NCI-H510A (cell line): ENCODE data around the gene CDK6.

Experiments used
- DNase-seq: peaks from one replicate; lab custom pipeline; 2025; lab: John Stamatoyannopoulos, UW

Gene CDK6

DNA sequence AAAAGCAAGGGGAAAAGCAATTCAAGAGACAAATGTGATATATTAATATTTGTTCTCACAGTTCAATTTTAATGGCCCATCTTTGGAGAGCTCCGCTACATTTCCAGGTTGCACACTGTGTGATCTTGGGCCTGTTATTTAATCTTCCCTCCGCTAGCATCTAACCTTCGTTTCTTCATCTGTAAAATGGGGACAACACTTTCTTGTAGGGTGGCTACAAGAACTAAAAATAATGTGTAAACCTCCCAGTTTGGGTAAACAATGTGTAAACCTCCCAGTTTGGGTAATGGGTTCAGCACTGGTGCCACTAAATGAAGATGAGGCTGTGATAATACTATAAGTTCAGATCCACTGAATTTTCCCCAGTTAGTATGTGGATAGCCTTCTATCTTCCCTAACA lies 99.5 kb downstream of the CDK6 start:
- DNase-seq = no peak

DNA sequence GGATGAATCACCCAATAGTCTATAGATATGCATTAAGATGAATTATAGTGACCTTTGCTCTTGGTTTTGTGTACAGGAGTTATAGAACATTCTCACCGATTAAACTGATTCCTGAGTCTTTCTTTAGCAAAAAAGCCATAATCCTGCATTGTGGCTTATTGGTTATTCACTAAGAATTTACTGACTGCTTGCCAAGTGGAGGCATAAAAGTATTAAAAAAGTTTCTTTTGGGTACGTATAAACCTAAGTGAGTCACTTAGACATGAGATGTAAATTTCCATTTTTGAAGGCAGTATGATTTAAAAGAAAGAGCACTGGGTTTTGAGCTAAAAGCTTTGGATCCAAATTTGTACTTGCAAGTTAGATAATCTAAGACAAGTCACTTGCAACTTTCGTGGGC lies 100.7 kb downstream of the CDK6 start:
- no peak for DNase-seq

DNA sequence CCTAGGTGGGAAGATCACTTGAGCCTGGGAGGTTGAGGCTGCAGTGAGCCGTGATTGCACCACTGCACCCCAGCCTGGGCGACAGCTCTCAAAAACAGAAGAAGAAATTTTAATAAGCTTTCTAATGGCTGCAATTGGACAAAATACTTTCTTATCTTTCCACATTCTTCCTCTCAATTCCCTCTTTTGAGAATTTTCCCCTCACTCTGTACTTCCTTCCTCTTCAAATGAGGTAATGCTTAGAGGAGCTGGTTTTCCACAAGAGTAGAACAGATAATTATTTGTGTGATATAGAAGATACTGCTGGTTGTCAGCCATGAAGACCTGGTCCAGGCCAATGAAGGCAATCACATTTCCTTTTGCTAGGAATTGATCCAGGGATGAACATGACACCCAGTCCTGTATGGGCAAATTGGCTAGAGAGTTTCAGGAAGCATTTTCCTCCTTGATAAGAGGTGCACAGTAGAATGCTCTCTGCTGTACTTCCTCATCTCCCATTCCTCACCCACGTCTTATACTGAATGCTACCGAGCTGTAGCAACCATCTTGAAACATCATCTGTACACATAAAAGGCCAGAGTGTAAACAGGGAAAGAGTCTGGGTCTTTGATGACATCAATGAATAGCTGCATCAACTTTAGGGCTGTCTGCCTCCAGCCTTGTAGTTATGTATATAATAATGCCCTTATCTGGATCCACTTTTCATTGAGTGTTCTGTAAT lies 103.9 kb downstream of the CDK6 start:
- DNase-seq = no peak

DNA sequence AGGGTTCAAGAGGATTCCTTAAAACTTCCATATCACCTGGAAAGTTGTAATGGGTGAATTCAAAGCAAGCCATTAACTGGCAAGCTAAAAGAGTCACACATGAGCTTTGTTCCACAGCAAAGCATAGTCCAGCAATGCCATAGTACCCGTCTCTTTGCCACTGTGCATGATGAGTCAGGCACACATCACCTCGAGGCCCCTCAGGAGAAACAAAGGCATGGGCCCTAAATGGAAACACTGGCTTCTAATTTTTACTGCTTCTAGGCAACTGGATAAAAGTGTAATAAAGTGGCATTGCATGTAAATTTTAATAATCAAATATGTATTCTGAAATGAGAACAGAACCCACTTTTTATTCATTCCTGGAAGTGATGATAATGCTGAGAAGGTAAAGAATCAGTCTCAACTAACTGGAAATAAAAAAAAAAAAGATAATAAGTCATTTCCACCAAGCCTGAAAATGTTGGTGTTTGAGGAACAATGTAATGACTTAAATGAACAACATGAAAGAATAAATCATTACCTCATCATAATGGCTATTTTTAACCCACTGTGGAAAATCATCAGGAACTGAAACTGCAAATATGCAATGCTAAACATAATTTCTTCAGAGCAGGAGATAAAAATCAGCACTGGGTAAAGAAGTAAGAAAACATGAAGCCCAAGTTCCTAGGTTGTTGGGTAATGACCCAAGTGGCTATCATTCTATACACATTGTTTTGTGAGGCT lies 104.9 kb downstream of the CDK6 start:
- DNase-seq = no peak

DNA sequence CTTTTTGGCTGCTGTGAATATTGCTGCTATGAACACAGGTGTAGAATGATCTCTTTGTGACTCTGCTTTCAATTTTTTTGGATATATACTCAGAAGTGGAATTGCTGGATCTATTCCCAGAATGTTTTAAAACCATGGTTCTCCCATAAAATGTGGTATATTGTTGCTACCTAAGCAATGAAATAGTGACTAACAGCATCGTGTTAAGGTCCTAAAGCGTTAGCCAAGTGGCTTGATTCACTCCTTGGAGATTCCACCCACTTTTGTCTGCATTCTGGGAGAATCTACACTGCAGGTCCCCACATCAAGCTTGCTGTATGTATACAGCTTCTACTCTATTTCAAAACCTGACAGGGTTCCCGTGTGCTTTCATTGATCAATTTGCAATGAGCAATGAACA lies 105.6 kb downstream of the CDK6 start:
- DNase-seq = no peak

DNA sequence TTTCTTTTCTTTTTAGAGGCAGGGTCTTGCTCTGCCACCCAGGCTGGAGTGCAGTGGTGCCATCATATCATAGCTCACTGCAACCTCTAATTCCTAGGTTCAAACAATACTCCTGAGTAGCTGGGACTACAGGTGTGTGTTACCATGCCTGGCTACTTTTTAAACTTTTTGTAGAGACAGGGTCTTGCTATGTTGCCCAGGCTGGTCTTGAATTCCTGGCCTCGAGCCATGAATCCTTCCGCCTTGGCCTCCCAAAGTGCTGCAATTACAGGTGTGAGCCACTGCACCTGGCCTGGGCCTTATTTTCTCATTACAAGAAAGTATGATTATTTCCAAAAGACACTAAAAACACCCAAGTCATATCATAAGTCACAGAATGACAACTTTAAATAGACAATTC lies 106.6 kb downstream of the CDK6 start:
- no peak for DNase-seq

DNA sequence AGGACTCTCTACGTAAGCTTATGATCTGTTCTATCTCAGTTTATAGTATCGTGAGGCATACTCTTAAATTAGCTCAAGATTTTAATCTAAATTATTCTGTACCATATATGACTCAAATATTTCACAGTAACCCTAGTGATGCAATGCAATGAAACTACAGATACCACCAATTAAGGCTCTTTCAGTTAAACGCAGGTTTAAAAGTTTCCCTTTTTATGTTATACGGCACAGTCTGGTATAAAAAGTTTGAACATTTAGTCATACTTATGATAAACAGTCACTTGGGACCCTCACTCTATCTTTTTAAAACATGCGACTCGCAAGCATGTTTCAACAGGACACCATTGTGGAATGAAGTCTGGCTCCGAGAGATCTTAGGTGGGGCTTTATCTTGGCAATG lies 107.2 kb downstream of the CDK6 start:
- no peak for DNase-seq

DNA sequence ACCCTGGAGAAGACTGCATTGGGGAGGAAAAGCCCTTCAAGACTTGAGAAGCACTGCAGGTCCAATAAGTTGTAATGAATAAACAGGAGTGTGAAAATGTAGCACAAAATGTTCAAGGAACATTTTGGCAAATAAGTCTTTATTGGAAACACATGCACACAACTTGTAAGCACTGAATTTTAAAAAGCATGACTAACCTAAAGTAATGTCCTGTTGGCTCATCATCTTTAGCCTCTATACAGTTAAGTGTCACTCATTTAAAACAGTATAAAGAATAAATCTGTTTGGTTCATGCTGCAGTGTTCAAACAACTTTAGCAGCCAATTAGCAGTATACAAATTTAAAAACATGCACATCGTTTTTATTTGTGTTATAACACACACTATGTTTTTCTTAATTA lies 108.6 kb downstream of the CDK6 start:
- DNase-seq = no peak

DNA sequence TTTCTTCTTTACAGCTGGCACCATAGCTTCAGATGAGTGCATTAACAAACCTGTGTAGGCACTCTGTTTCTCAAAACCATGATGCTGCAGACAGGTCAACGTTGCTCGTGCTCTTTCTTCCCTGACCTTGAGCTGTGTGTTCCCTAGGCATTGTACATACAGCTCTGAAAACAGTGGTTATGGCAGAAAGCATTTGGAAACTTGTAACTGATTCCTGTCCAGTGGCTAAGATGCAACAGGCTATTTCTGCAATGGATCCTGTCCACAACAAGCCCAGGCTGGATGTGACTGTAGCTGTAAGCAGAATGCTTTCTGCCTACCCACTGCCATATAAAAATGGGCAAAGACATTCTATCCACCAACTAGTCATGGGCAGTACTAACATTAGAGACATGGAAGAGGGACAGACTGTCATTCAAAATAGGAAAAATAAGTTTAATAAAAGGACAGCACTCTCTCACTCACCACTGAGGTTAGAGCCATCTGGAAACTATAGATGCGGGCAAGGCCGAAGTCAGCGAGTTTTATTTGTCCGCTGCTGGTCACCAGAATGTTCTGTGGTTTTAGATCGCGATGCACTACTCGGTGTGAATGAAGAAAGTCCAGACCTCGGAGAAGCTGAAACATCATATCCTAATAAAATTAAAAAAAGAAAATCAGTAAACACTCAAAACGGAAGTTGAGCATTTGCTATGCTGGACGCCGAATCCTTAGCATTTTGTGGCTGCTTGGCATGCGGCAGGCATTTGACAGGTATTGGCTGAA lies 111.0 kb downstream of the CDK6 start:
- DNase-seq = no peak

DNA sequence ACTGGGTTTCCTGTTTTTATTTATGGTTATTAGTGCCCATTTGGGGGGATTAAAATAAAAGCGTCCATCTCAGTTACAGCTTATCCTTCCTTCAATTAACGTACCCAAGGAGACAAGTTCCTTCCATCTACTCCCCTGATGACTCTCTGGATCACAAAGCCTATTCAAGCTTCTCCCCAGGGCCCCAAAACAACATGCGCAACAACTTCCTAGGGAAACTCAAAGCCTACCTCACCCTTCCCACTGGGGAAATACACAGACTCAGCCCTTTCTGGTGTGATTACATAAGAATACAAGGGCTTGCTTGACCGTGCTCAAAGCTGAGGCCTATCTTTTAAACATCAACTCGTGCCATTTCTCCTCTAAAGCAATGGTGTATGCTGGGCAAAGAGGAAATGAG lies 112.4 kb downstream of the CDK6 start:
- no peak for DNase-seq

DNA sequence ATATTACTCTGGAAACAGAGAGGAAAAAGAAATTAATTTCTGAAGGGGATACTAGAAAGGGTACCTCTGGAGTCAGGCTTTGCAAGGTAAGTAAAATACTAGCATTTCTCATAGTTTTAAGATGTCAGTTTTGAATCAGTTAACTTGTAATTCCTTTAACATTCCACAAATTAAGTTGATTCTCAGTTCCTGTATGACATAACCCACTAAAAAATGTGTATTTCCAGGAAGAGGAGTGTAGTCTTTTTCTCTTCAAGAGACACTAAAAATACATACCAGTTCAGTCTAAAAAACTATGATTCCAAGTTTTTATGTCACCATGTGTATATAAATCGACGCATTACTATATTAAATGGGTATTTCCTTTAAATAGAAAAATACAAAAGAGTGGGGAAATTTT lies 113.2 kb downstream of the CDK6 start:
- DNase-seq = no peak

DNA sequence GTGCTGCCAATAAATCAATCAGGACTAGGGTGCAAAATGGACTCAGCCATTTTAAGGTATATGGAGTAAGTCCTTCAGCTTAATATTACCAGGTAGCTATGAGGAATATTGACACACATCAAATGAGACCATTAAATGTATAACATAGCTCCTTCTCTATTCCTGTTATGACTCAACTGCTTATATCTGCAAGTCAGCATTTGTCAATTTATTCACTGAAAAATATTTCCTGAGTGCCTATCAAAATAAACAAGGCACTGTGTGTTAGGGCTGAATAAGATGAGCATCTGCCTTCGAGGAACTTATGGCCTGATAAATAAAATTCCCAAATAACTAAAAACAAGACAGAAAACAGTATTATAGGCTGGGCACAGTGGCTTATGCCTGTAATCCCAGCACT lies 113.8 kb downstream of the CDK6 start:
- no peak for DNase-seq

DNA sequence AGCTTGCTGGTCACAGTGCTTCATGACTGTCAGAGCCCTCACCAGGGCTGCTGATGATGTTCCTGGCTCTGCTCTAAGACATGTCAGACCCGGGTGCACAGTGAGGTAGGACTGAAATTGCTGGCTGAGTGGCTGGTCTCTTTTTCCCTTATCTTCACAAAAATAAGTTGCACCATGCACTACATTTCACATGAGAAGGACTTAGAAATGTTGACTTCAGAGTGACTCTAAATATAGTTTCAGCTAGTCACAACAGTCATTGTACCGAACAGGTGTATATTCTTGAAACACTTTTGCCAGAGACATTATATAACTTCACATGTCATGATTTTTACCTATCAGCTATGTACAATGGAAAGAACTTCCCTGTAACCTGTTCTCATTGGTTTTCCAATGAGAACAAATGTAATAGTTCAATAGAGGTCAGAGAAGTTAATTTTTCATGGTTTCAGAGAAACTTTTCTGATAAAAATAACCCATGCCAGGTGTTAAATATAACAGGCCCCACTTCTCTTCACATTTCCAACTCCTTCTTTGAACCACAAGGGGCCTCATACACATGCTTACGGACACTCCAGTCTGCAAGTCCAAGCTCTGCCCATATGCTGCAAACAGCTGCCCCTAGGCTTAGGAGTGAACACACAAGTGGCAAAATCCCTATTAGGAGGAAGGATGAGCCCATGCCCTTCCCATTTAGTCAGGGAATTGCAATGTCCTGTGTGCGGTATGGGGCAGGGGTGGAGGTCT lies 115.6 kb downstream of the CDK6 start:
- no peak for DNase-seq

DNA sequence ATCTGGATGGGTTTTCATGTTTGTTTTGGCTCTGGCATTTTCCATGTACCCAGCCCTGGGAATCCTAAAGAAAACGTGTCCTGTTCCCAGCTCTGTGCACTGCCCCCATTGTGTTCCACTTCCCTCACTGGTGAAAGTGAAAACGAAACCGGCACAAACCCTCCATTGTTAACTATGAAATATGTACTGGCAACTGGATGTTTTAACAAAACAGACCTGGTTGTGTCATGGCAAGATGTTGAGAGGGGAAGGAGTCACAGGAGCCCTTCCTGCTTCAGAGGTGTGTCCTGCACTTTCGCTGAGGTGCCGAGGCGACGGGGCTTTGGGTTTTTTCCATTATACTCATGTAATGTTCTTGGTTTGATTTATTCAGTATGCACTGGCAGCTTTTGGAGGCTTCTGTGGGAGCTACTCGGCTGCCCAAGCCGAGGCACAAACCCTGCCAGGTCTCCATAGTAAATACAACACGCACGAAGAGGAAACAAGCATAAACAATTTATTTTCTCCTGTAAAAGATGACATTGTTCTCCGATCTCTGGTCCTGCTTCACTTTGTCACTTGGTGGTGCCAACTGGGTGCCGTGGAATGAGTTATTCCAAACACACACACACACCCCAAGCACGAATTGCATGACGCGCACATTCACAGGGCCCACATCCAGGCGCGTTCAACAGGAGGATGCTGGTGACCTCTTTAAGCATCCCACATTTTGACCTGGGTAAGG lies 118.2 kb downstream of the CDK6 start:
- DNase-seq = no peak

DNA sequence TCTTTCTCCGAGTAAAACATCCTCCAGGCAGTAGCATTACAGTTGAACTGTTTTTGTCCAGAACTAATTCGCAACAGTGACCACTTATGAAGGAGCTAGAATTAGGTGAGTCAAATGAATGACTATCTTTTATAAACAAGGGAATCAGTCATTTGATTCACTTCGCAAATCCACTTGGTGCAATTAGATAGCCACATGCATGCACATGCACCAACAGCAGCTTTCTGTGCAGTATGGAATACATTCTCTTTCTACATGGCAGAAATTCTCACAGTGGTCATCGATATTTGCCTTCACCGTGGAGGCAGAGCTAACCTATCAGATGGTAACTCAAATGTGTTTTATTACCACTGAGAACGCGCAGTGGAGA lies 118.8 kb downstream of the CDK6 start:
- no peak for DNase-seq

DNA sequence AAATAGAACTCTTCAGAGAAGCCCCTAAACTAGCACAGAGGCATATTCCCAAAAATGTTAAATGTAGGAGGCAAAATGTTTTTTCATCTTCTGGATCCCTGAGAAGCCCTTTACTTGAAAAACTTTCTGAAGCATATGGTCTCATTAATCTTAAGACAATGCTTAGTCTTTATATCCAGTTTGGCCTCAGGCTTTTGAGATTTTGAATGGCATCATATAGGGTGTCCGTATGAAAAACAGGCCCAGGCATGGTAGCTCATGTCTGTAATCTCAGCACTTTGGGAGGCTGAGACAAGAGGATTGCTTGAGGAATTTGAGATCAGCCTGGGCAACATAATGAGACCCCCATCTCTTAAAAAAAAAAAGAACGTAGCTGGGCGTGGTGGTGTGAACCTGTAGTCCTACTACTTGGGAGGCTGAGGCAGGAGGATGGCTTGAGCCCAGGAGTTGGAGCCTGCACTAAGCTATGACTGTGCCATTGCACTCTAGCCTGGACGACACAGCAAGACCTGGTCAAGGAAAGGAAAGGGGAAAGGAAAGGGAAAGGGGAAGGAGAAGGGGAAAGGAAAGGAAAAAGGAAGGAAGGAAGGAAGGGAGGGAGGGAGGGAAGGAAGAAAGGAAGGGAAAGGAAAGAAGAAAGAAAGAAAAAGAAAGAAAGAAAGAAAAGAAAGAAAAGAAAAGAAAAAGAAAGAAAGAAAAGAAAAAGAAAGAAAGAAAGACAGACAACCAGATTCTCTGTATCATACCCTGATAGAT lies 119.4 kb downstream of the CDK6 start:
- no peak for DNase-seq

DNA sequence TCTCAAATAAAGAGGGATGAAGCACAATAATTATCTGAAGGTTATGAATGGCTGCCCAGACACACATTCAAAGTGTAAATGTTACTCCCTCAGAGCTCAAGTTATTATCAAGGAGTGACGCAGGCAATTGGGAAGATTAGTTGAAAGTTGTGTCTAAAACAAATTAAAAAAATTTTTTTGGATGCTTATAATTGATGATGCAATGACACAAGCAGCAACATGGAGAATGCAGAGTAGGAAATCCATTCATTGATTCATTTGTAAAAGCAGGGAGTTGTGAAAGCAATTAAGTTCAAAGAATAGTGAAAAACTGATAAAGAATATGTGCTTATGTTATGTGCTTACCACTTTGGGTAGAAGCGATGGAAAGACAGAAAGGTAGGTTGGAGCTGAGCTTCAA lies 120.4 kb downstream of the CDK6 start:
- no peak for DNase-seq

DNA sequence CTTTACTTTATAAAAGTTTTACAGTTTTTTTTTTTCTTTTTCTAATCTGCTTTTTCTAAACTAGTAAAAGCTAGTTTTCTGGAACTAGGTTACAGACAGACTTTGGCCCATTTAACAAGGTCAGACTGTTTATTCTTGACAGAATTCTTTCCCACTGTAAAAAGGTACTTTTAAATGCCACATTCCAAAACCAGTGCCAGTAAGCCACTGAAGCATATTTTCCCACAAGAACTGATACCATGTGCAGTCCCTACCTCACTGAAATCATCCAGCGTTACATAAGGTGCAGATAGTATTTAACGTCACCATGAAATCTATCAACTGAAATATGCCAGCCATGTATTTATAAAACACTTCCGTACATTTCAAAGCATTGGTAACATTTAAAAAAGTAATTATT lies 121.6 kb downstream of the CDK6 start:
- no peak for DNase-seq

DNA sequence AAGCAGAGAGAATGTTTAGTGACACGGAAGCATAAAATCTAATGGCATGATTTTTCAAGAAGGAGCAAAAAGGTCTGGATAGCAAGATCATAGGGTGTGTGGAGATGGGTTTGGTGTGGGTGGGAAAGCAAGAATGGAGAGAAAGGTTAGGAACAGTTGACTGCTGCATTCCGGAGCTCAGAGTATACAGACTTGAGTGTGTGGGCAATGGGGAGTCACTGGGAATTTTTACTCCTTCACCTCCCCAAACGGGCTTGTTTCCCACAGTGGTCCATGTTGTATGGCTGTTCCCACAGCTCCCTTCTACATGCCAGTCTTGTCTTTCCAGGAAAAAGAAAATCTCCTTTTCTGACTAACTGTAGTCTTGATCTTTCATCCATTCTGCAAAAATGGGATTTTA lies 122.1 kb downstream of the CDK6 start:
- DNase-seq = no peak

DNA sequence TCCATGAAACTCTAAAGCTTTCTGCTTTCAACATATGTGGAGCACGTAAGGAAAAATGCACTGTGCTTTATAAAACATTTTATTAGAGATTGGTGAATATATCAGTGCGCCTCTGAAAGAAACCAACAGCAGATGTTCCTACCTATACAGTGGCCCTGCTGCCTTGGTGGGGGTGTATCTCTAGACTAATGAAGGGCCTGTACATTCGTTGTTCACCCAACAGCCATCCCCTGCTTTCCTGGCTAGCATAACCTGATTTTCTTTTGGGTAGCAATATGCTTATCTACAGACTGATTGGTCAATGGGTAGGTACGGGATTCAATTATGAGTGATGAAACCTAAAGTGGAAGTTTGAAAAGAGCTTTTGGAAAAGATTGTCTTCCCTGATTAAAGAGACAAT lies 126.5 kb downstream of the CDK6 start:
- DNase-seq = no peak

DNA sequence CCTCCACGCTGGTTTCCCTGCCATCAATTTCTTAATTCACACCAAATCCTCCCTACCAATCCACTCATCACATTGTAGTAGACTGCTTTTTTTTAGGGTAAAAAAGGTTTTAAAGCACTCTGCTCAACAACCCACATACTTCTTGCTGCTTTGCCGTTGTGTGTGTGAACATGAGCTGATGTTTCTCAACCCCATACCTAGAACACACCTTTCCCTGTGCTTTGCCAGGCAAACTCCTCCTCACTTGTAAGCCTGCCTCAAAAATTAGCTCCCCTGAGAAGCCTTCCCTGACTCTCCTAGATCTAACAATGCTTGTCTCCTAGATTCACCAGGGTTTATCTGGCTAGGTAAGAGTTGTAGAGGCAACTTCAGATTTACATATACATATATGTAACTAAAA lies 127.2 kb downstream of the CDK6 start:
- no peak for DNase-seq
